ENCODE data around the gene FAM184A.
"Not testable (repeated sequence)": the region's sequence is repeated elsewhere in the genome, so short reads cannot be mapped to it uniquely, and the experiment has no call there.

The FAM184A gene

GRCh38 chr6:119078376-119079282, at the start of gene FAM184A:
TSS of gene FAM184A (minus strand) at chr6:119078664. CDS start at chr6:119078299, 365 bp downstream.
- peak; percentile 38 for DNase-seq (ENCODE audit: low read depth)

- no peak for DNase-seq (ENCODE audit: low read depth)
These were observed 49.2 kb upstream of the FAM184A start for GRCh38 chr6:119127627-119128026.

GRCh38 chr6:119126826-119127225, 48.4 kb upstream of the FAM184A start:
- DNase-seq (ENCODE audit: low read depth): no peak

GRCh38 chr6:119126140-119126539, 47.7 kb upstream of the FAM184A start:
- DNase-seq (ENCODE audit: low read depth): no peak

- DNase-seq (ENCODE audit: low read depth): no peak
These were observed 47.1 kb upstream of the FAM184A start for GRCh38 chr6:119125576-119125975.

GRCh38 chr6:119124079-119124824, 45.8 kb upstream of the FAM184A start:
- no peak for DNase-seq (ENCODE audit: low read depth)

GRCh38 chr6:119122336-119122735, 43.9 kb upstream of the FAM184A start:
- no peak for DNase-seq (ENCODE audit: low read depth)

- no peak for DNase-seq (ENCODE audit: low read depth)
These were observed 42.9 kb upstream of the FAM184A start for GRCh38 chr6:119121367-119121766.

GRCh38 chr6:119119989-119120388, 41.5 kb upstream of the FAM184A start:
- no peak for DNase-seq (ENCODE audit: low read depth)

GRCh38 chr6:119119062-119119461, 40.6 kb upstream of the FAM184A start:
- not testable (repeated sequence) for DNase-seq (ENCODE audit: low read depth)

GRCh38 chr6:119116712-119117281, 38.3 kb upstream of the FAM184A start:
- no peak for DNase-seq (ENCODE audit: low read depth)

GRCh38 chr6:119113961-119114360, 35.5 kb upstream of the FAM184A start:
- no peak for DNase-seq (ENCODE audit: low read depth)

GRCh38 chr6:119112812-119113530, 34.5 kb upstream of the FAM184A start:
- no peak for DNase-seq (ENCODE audit: low read depth)

GRCh38 chr6:119110601-119111548, 32.4 kb upstream of the FAM184A start:
- peak; percentile 26 for DNase-seq (ENCODE audit: low read depth)

- DNase-seq (ENCODE audit: low read depth): no peak
These were observed 31.3 kb upstream of the FAM184A start for GRCh38 chr6:119109654-119110325.

- DNase-seq (ENCODE audit: low read depth): no peak
These were observed 29.6 kb upstream of the FAM184A start for GRCh38 chr6:119108076-119108475.

- no peak for DNase-seq (ENCODE audit: low read depth)
These were observed 26.8 kb upstream of the FAM184A start for GRCh38 chr6:119105282-119105681.

GRCh38 chr6:119102901-119103300, 24.4 kb upstream of the FAM184A start:
- no peak for DNase-seq (ENCODE audit: low read depth)

GRCh38 chr6:119100115-119100514, 21.7 kb upstream of the FAM184A start:
- no peak for DNase-seq (ENCODE audit: low read depth)

GRCh38 chr6:119097815-119098361, 19.4 kb upstream of the FAM184A start:
- not testable (repeated sequence) for DNase-seq (ENCODE audit: low read depth)

Measured in HS-27A (cell line).